Thymus (tissue), 11 donors: ENCODE data around the gene LASP1. TPM values are rescaled to one million over a fixed set of nuclear protein-coding genes. Genes with fewer than 3 reads are reported as not detected.

Experiments
- DNase-seq, 9 donors: peaks; one replicate each; pipeline ENCODE4 v3.0.0-alpha.2; 2013; ENCODE audit warnings: low spot score in 9 of 9, low read depth in 6 of 9, missing footprints in 1 of 9
- H3K27ac ChIP-seq, 2 donors: one replicate each; pipeline ENCODE4 v1.5.1; 2013; ENCODE audit warnings: control low read depth in 1 of 2, low read depth in 1 of 2, low read length in 1 of 2, mild to moderate bottlenecking in 1 of 2, moderate library complexity in 1 of 2
- H3K27me3 ChIP-seq, 2 donors: one replicate each; pipeline ENCODE4 v1.5.1; 2013; ENCODE audit warnings: low read length in 1 of 2; ENCODE audit not compliant: control insufficient read depth in 2 of 2, insufficient read depth in 1 of 2
- H3K36me3 ChIP-seq, 2 donors: one replicate each; pipeline ENCODE4 v1.5.1; 2013; ENCODE audit warnings: low read length in 1 of 2, mild to moderate bottlenecking in 1 of 2, moderate library complexity in 1 of 2; ENCODE audit not compliant: control insufficient read depth in 2 of 2, insufficient read depth in 2 of 2
- H3K4me1 ChIP-seq, 2 donors: one replicate each; pipeline ENCODE4 v1.5.1; 2013; ENCODE audit warnings: low read length in 2 of 2; ENCODE audit not compliant: control insufficient read depth in 2 of 2, insufficient read depth in 2 of 2
- H3K4me3 ChIP-seq, 2 donors: one replicate each; pipeline ENCODE4 v1.5.1; 2013; ENCODE audit warnings: low read length in 2 of 2, control low read depth in 1 of 2, mild to moderate bottlenecking in 1 of 2
- H3K9me3 ChIP-seq, 2 donors: one replicate each; pipeline ENCODE4 v1.5.1; 2013; ENCODE audit warnings: low read length in 1 of 2, mild to moderate bottlenecking in 1 of 2; ENCODE audit not compliant: control insufficient read depth in 2 of 2, insufficient read depth in 1 of 2
- WGBS: extraction: QIAGEN DNeasy Blood & Tissue Kit; methylation state at CpG from one replicate; pipeline ENCODE4 v1.1.7; 2013; 5-methylcytosine and 5-hydroxymethylcytosine counted together
- polyA plus RNA-seq: library from polyadenylated mRNA; stranded (reverse); fragments of 200-250 nt; gene quantifications from one replicate; pipeline ENCODE4 v1.2.3, GENCODE V29; 2013
- total RNA-seq: library from RNA; stranded (reverse); fragments of 120-200 nt; gene quantifications from one replicate; pipeline ENCODE4 v1.2.4, GENCODE V29; 2013
- donor health status: healthy.

The LASP1 gene
- total and polyA plus RNA-seq, 2 donors, result 37.0 to 72.5 TPM

- H3K27me3 ChIP-seq, result no peaks in the 10 kb centered on the region
- H3K9me3 ChIP-seq, result no peaks in the 10 kb centered on the region
- no peak for DNase-seq
- H3K27ac ChIP-seq, result peak overlapping the region; percentile 80 to 93
- WGBS, result 89% methylated on average over 13 of the region's 13 CpGs
- no peak overlapping the region for H3K4me3 ChIP-seq
- H3K36me3 ChIP-seq, result peaks cover 75 to 90% of the 10 kb centered on the region in 2 donors
- peaks cover 55 to 86% of the 10 kb centered on the region in 2 donors for H3K4me1 ChIP-seq
These were observed 22.8 kb downstream of the LASP1 start for GRCh38 chr17:38892620-38893019.

GRCh38 chr17:38893113-38893512 is 23.3 kb downstream of the LASP1 start:
- Histone ChIP-seq H3K27ac (peak overlapping the region; percentile 71 to 93), H3K36me3 (peaks cover 71 to 88% of the 10 kb centered on the region in 2 donors), H3K9me3 (no peaks in the 10 kb centered on the region), H3K4me3 (no peak overlapping the region), H3K27me3 (no peaks in the 10 kb centered on the region), H3K4me1 (peaks cover 60 to 86% of the 10 kb centered on the region in 2 donors)
- DNase-seq, result no peak
- WGBS, result 90% methylated on average over 5 of the region's 5 CpGs

GRCh38 chr17:38893607-38894006 is 23.7 kb downstream of the LASP1 start:
- 37% methylated on average over 6 of the region's 6 CpGs for WGBS
- H3K27me3 ChIP-seq, result no peaks in the 10 kb centered on the region
- no peaks in the 10 kb centered on the region for H3K9me3 ChIP-seq
- peak overlapping the region; percentile 71 to 93 for H3K27ac ChIP-seq
- no peak for DNase-seq
- peaks cover 63 to 90% of the 10 kb centered on the region in 2 donors for H3K4me1 ChIP-seq
- H3K36me3 ChIP-seq, result peaks cover 70 to 89% of the 10 kb centered on the region in 2 donors
- no peak overlapping the region for H3K4me3 ChIP-seq

- no peak for DNase-seq
- 90% methylated on average over 7 of the region's 7 CpGs for WGBS
- H3K36me3 ChIP-seq, result peaks cover 63 to 88% of the 10 kb centered on the region in 2 donors
- no peak overlapping the region for H3K4me3 ChIP-seq
- no peaks in the 10 kb centered on the region for H3K27me3 ChIP-seq
- H3K9me3 ChIP-seq, result peaks cover 0 to 3% of the 10 kb centered on the region in 2 donors
- H3K4me1 ChIP-seq, result peaks cover 69 to 90% of the 10 kb centered on the region in 2 donors
- peak overlapping the region; percentile 62 to 93 for H3K27ac ChIP-seq
These were observed 24.4 kb downstream of the LASP1 start for GRCh38 chr17:38894276-38894675.

GRCh38 chr17:38896346-38896954 is 26.6 kb downstream of the LASP1 start:
- H3K4me3 ChIP-seq, result no peak overlapping the region
- H3K27me3 ChIP-seq, result no peaks in the 10 kb centered on the region
- DNase-seq, result no peak
- WGBS, result 87% methylated on average over 13 of the region's 13 CpGs
- H3K9me3 ChIP-seq, result peaks cover 0 to 4% of the 10 kb centered on the region in 2 donors
- H3K27ac ChIP-seq, result peak overlapping the region; percentile 61 to 97
- H3K36me3 ChIP-seq, result peaks cover 52 to 83% of the 10 kb centered on the region in 2 donors
- peaks cover 63 to 91% of the 10 kb centered on the region in 2 donors for H3K4me1 ChIP-seq

GRCh38 chr17:38897176-38897575 is 27.3 kb downstream of the LASP1 start:
- DNase-seq, result no peak
- H3K36me3 ChIP-seq, result peaks cover 51 to 82% of the 10 kb centered on the region in 2 donors
- H3K4me1 ChIP-seq, result peaks cover 55 to 87% of the 10 kb centered on the region in 2 donors
- peak overlapping the region; percentile 96 to 97 for H3K27ac ChIP-seq
- peaks cover 0 to 4% of the 10 kb centered on the region in 2 donors for H3K9me3 ChIP-seq
- H3K27me3 ChIP-seq, result no peaks in the 10 kb centered on the region
- 91% methylated on average over 6 of the region's 6 CpGs for WGBS
- no peak overlapping the region for H3K4me3 ChIP-seq

- H3K9me3 ChIP-seq, result peaks cover 0 to 4% of the 10 kb centered on the region in 2 donors
- no peaks in the 10 kb centered on the region for H3K27me3 ChIP-seq
- peaks cover 49 to 81% of the 10 kb centered on the region in 2 donors for H3K4me1 ChIP-seq
- H3K27ac ChIP-seq, result peak overlapping the region; percentile 96 to 97
- 87% methylated on average over 12 of the region's 12 CpGs for WGBS
- peak overlapping the region in 1 of 2 donors; percentile 47 for H3K4me3 ChIP-seq
- peaks cover 46 to 80% of the 10 kb centered on the region in 2 donors for H3K36me3 ChIP-seq
- no peak for DNase-seq
These were observed 27.9 kb downstream of the LASP1 start for GRCh38 chr17:38897671-38898290.

GRCh38 chr17:38898291-38898679 is 28.4 kb downstream of the LASP1 start:
- H3K27me3 ChIP-seq, result no peaks in the 10 kb centered on the region
- WGBS, result 4% methylated on average over 9 of the region's 9 CpGs
- DNase-seq, result peak in 3 of 9 donors; percentile 45 to 76 (median 58)
- peaks cover 43 to 80% of the 10 kb centered on the region in 2 donors for H3K36me3 ChIP-seq
- peak overlapping the region; percentile 28 to 47 for H3K4me3 ChIP-seq
- peaks cover 44 to 76% of the 10 kb centered on the region in 2 donors for H3K4me1 ChIP-seq
- H3K27ac ChIP-seq, result peak overlapping the region; percentile 96 to 97
- peaks cover 0 to 4% of the 10 kb centered on the region in 2 donors for H3K9me3 ChIP-seq

GRCh38 chr17:38898812-38899348 is 29.0 kb downstream of the LASP1 start:
- H3K36me3 ChIP-seq, result peaks cover 46 to 81% of the 10 kb centered on the region in 2 donors
- DNase-seq, result peak in 7 of 9 donors; percentile 69 to 93 (median 80)

More at GRCh38 chr17:38898812-38899348, 29.0 kb downstream of the LASP1 start:
- peaks cover 0 to 4% of the 10 kb centered on the region in 2 donors for H3K9me3 ChIP-seq
- peak overlapping the region; percentile 96 to 97 for H3K27ac ChIP-seq
- peak overlapping the region; percentile 28 to 47 for H3K4me3 ChIP-seq
- H3K4me1 ChIP-seq, result peaks cover 41 to 70% of the 10 kb centered on the region in 2 donors
- no peaks in the 10 kb centered on the region for H3K27me3 ChIP-seq
- 5% methylated on average over 11 of the region's 11 CpGs for WGBS
